Loucy (cell line): Measurements from ENCODE around the gene ALPK3.

Source experiments
- H2AFZ ChIP-seq: fragments of 200-600 bp; sonication (generic); 2 replicates; pipeline ENCODE4 v1.6.0; 2016; ENCODE audit warnings: antibody characterized with exemption, mild to moderate bottlenecking, low read length, moderate library complexity
- H3F3A ChIP-seq: fragments of 200-600 bp; 2 replicates; pipeline ENCODE4 v1.6.0; 2016; ENCODE audit warnings: antibody characterized with exemption, low read depth, mild to moderate bottlenecking
- H3K27me3 ChIP-seq: fragments of 200-600 bp; sonication (generic); 2 replicates; pipeline ENCODE4 v1.6.1; 2014; ENCODE audit warnings: low read length, mild to moderate bottlenecking; ENCODE audit not compliant: insufficient read depth, poor library complexity, severe bottlenecking
- H3K36me3 ChIP-seq: fragments of 200-600 bp; sonication (generic); 2 replicates; pipeline ENCODE4 v1.6.1; 2016; ENCODE audit warnings: low read length; ENCODE audit not compliant: insufficient read depth
- H3K4me1 ChIP-seq: fragments of 200-600 bp; sonication (generic); 2 replicates; pipeline ENCODE4 v1.5.1; 2014; ENCODE audit warnings: low read length, mild to moderate bottlenecking; ENCODE audit not compliant: insufficient read depth, poor library complexity, severe bottlenecking
- H3K4me2 ChIP-seq: fragments of 200-600 bp; sonication (generic); 2 replicates; pipeline ENCODE4 v1.6.0; 2014; ENCODE audit warnings: antibody characterized with exemption, low read length, low read depth, mild to moderate bottlenecking; ENCODE audit not compliant: poor library complexity, severe bottlenecking
- H3K4me3 ChIP-seq: fragments of 200-600 bp; sonication (generic); 2 replicates; pipeline ENCODE4 v1.5.1; 2014; ENCODE audit warnings: low read length, mild to moderate bottlenecking, mixed read lengths; ENCODE audit not compliant: poor library complexity, severe bottlenecking
- H3K79me2 ChIP-seq: fragments of 200-600 bp; sonication (generic); 2 replicates; pipeline ENCODE4 v1.6.1; 2014; ENCODE audit warnings: low read length; ENCODE audit not compliant: insufficient read depth
- H3K9ac ChIP-seq: fragments of 200-600 bp; sonication (generic); 2 replicates; pipeline ENCODE4 v1.6.0; 2014; ENCODE audit warnings: mild to moderate bottlenecking, low read depth, low read length, moderate library complexity; ENCODE audit not compliant: poor library complexity, severe bottlenecking
- H3K9me2 ChIP-seq: fragments of 200-600 bp; sonication (generic); replicated peaks from 2 replicates; pipeline ENCODE4 v1.6.1; 2016; ENCODE audit warnings: low read depth, low read length, mixed read lengths
- H3K9me3 ChIP-seq: fragments of 200-600 bp; sonication (generic); 2 replicates; pipeline ENCODE4 v1.6.1; 2014; ENCODE audit warnings: mild to moderate bottlenecking, antibody characterized with exemption, low read length, low read depth; ENCODE audit not compliant: insufficient read depth
- H4K20me1 ChIP-seq: fragments of 200-600 bp; sonication (generic); 2 replicates; pipeline ENCODE4 v1.6.0; 2014; ENCODE audit warnings: antibody characterized with exemption, low read length, mild to moderate bottlenecking; ENCODE audit not compliant: insufficient read depth, poor library complexity, severe bottlenecking
- EZH2phosphoT487 ChIP-seq: fragments of 200-600 bp; IDR thresholded peaks from 2 replicates; pipeline ENCODE4 v1.6.1; 2018; ENCODE audit warnings: antibody characterized with exemption, mild to moderate bottlenecking, moderate library complexity, borderline replicate concordance
- TF ChIP-seq, protein P1 (sequence below): fragments of 200-600 bp; sonication (generic); conservative IDR thresholded peaks from 2 replicates; pipeline ENCODE4 v1.5.1; 2014; ENCODE audit warnings: mild to moderate bottlenecking, antibody characterized with exemption, low read length

The ALPK3 gene

DNA sequence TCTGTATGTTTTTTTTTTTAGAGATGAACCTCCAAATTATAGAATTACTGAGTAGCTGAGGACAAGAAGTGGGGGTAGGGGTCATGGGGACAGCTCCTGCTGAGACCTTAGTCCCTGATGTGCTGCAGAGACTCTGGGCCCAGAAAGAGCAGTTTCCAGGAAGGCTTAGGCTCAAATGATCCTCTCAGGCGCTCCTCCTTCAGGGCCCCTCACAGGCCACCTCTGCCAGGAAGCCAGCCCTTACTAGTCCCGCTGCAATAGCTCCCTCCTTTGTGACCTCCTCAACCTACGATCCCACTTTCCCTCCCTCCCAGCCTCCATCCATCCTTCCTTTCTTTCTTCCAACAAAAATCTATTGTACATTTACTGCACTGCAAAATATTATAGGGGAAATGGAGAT lies 91.9 kb downstream of the ALPK3 start:
- no peaks in the 10 kb centered on the region for H3K79me2 ChIP-seq
- no peak overlapping the region for H2AFZ ChIP-seq
- H3F3A ChIP-seq = no peaks in the 10 kb centered on the region
- no peak overlapping the region for H3K4me3 ChIP-seq
- no peaks in the 10 kb centered on the region for H3K9me3 ChIP-seq
- peaks cover under 1% of the 10 kb centered on the region for H3K4me1 ChIP-seq
- H3K36me3 ChIP-seq = no peaks in the 10 kb centered on the region
- no peak overlapping the region for H3K4me2 ChIP-seq
- H3K27me3 ChIP-seq = no peaks in the 10 kb centered on the region
- no peak overlapping the region for H3K9ac ChIP-seq
- no peaks in the 10 kb centered on the region for H4K20me1 ChIP-seq
- H3K9me2 ChIP-seq = no peaks in the 10 kb centered on the region
- TF ChIP-seq, protein P1, sequence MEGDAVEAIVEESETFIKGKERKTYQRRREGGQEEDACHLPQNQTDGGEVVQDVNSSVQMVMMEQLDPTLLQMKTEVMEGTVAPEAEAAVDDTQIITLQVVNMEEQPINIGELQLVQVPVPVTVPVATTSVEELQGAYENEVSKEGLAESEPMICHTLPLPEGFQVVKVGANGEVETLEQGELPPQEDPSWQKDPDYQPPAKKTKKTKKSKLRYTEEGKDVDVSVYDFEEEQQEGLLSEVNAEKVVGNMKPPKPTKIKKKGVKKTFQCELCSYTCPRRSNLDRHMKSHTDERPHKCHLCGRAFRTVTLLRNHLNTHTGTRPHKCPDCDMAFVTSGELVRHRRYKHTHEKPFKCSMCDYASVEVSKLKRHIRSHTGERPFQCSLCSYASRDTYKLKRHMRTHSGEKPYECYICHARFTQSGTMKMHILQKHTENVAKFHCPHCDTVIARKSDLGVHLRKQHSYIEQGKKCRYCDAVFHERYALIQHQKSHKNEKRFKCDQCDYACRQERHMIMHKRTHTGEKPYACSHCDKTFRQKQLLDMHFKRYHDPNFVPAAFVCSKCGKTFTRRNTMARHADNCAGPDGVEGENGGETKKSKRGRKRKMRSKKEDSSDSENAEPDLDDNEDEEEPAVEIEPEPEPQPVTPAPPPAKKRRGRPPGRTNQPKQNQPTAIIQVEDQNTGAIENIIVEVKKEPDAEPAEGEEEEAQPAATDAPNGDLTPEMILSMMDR = no peak
- no peak for TF ChIP-seq EZH2phosphoT487

DNA sequence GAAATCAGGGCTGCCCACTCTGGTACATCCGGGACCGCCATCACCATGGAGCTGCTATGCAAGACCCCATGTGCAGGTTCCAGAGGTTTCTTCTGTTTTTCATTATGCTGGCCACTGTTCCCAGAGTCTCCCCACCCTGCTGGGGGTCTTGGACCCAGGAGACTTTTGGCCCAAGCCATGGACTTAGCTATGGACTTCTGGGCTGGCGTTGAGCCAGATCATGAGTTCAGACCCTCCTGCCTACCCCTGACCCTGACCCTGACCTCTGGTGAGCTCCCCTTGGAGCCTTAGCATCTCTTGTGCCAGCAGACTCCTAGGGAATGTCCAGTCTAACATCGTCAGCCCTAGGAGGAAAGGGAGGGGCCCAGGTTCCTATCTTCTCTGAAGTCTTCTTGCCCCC lies 92.6 kb downstream of the ALPK3 start:
- Histone ChIP-seq H2AFZ (no peak overlapping the region), H3K9ac (no peak overlapping the region), H3K36me3 (no peaks in the 10 kb centered on the region), H3K4me1 (peaks cover 8% of the 10 kb centered on the region), H3F3A (no peaks in the 10 kb centered on the region), H3K79me2 (no peaks in the 10 kb centered on the region), H4K20me1 (no peaks in the 10 kb centered on the region), H3K9me2 (no peaks in the 10 kb centered on the region), H3K4me3 (no peak overlapping the region), H3K27me3 (no peaks in the 10 kb centered on the region), H3K4me2 (no peak overlapping the region), H3K9me3 (no peaks in the 10 kb centered on the region)
- no peak for TF ChIP-seq EZH2phosphoT487
- TF ChIP-seq, protein P1 = no peak

DNA sequence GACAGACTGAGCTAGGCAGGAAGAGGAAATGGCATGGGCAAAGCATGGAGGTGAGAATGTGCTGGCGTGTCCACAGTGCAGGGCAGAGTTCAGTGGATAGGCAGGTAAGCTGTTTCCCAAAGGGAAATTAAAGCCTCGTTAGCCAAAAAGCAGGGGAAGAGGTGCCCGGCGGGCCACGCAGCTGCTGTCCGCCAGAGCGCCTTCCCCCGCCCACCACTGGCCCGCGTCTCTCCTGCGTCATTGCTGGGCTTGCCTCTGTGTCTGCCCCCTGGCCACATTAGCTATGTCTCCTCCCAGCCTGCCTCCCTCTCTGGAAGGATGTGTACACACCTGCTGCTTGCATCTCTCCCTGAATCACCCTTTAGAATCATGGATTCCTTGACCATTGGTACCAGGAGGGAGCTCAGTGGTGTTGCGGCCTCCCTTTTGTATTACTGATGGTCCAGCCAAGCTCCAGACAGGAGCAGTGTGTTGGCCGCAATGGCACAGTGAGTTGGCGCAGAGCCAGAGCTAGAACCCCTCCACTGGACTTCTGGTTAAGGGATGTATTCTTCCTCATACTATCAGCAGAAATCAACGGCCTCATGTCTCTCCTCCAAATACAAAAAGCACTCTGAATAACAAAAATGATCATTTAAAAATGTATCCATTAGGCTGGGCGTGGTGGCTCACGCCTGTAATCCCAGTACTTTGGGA lies 93.9 kb downstream of the ALPK3 start:
- no peaks in the 10 kb centered on the region for H3K79me2 ChIP-seq
- H3K4me2 ChIP-seq = no peak overlapping the region
- H3K4me3 ChIP-seq = no peak overlapping the region
- H3K27me3 ChIP-seq = no peaks in the 10 kb centered on the region
- H4K20me1 ChIP-seq = no peaks in the 10 kb centered on the region
- H2AFZ ChIP-seq = no peak overlapping the region
- H3K36me3 ChIP-seq = no peaks in the 10 kb centered on the region
- TF ChIP-seq, protein P1 = no peak
- no peak for TF ChIP-seq EZH2phosphoT487
- no peaks in the 10 kb centered on the region for H3K9me3 ChIP-seq
- H3K9me2 ChIP-seq = no peaks in the 10 kb centered on the region
- no peak overlapping the region for H3K9ac ChIP-seq
- H3F3A ChIP-seq = no peaks in the 10 kb centered on the region
- peaks cover 17% of the 10 kb centered on the region for H3K4me1 ChIP-seq
